ENCODE data around the gene TENM3.

Gene TENM3

DNA sequence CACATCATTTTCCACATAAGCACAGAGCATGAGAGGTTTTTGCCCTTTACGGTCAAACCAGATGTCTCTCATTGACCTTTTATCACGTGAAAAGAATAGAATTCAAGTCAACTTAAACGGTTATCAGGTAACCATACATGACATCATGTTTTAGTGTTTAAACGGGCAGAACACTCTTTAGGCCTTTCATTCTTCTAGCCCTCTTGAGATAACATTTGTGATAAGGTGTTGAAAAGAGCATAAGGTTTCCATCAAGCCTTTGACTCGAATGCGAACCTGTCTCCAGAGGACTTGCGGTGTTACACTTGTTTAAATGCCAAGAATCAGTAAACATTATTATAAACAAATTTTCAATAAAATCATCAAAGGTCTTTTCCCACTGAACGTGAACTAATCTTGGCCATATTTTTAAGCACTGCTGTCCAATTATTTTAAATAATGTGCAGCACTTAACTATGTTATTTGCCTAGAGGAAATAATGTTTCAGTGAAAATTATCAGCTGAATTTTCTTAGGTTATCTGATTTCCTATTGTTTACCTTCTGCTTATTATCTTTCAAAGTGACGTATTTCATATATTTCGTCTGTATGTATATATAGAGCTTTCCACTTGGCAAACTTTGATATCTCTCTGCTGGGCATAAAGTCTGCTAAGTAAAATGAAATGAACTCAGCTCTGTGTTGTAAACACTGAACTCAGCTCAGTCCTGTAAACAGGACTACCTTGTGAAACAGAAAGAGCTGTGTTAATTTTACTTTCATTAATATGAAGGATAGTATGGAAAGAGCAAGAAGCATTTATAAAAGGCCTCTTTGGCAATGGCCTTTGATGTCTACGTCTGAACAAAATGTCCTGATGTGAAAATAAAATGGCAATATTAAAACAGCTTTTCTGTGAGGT lies 33.3 kb downstream of the TENM3 start:
- no peak for TF ChIP-seq ZNF274 (IDR thresholded peaks at IDR 0.05; ENCODE audit: low read depth, low read length)

GRCh38 chr4:182277377-182277776 lies 34.2 kb downstream of the TENM3 start:
- no peak for TF ChIP-seq ZNF274 (IDR thresholded peaks at IDR 0.05; ENCODE audit: low read depth, low read length)
- H3K4me3 ChIP-seq (ENCODE audit: low read length) = no peak overlapping the region

More for the DNA sequence above, 33.3 kb downstream of the TENM3 start:
- H3K4me3 ChIP-seq (ENCODE audit: low read length) = no peak overlapping the region

DNA sequence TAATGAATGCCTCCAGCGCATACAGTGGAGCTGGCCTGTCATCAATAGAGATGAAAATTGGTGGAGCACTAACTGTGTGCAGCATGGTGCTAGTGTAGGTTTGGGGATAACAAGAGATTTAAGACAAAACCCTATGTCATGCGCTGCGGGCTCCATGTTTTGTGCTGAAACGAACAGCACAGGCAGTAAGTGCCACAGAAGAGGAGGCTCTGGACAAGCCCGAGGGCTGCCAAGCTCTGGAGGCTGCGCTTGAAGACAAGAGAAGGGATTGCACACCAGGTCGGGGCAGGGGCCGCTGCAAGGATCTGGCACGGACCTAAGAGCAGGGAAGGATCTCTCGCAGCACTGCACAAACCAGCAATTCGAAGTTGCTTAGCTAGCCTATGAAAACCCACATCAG lies 35.5 kb downstream of the TENM3 start:
- H3K4me3 ChIP-seq (ENCODE audit: low read length) = no peak overlapping the region
- no peak for TF ChIP-seq ZNF274 (IDR thresholded peaks at IDR 0.05; ENCODE audit: low read depth, low read length)

DNA sequence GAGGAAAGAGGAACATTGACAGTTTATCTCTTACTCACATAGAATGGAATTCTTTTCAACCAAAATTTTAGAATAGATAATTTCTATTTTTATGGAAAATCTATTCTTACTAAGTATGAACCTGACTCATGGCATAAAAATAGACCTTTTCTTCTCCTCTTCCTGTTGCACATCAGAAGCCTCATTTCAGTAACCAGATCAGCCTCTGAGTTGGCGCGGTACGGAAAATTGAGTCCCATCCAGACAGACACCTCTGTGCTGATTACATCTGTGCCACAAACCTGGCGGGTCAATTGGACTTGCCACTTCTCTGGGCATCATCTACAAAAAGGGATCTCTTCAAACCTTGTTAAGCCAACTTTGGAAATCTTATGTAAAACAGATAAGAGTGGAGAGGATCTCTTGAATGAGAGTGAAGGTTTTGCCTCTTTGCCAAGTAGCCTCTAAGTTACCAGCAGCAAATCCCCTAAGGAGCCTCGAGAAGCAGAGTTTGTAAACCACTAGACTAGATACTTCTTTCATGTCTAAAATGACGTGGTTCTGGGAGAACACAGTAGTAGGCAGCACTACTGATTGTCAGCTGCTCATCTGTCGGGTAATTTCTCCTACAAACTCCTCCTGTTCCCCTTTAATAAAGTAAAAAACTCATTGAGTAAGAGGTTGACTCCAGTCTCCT lies 37.4 kb downstream of the TENM3 start:
- no peak for TF ChIP-seq ZNF274 (IDR thresholded peaks at IDR 0.05; ENCODE audit: low read depth, low read length)

DNA sequence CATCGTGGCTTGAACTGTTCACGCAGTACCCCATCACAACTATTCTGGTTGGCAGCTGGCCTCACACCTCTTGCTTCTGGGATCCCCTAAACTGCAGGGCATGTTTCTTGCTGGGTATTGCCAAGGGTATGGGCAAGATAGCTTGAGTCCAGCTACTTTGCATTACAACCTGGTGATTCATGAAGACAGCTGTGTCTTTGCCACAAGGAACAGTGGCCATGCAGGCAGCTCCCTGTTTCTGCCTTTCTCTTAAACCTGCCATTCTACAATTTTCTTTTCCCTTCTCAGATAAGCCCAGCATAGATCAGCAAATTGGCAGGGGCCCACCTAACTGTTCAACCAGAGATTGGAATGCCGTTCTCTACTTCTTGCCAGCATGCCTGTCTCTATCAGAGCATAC lies 42.8 kb downstream of the TENM3 start:
- no peak overlapping the region for H3K4me3 ChIP-seq (ENCODE audit: low read length)
- no peak for TF ChIP-seq ZNF274 (IDR thresholded peaks at IDR 0.05; ENCODE audit: low read depth, low read length)

More for the DNA sequence above, 37.4 kb downstream of the TENM3 start:
- H3K4me3 ChIP-seq (ENCODE audit: low read length) = no peak overlapping the region

DNA sequence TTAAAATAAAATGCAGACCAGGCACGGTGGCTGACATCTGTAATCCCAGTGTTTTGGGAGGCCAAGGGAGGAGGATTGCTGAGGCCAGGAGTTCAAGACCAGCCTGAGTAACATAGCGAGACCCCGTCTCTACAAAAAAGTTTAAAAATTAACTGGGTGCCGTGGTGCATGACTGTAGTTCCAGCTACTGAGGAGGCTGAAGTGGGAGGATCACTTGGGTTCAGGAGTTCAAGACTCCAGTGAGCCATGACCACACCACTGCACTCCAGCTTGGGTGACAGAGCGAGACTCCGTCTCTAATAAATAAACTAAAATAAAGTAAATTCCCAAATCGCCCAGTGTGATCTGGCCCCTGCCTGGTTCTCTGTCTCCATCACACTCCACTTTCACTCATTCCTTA lies 43.7 kb downstream of the TENM3 start:
- no peak for TF ChIP-seq ZNF274 (IDR thresholded peaks at IDR 0.05; ENCODE audit: low read depth, low read length)
- no peak overlapping the region for H3K4me3 ChIP-seq (ENCODE audit: low read length)

GRCh38 chr4:182288534-182288933 lies 45.3 kb downstream of the TENM3 start:
- H3K4me3 ChIP-seq (ENCODE audit: low read length) = no peak overlapping the region
- TF ChIP-seq ZNF274 (IDR thresholded peaks at IDR 0.05; ENCODE audit: low read depth, low read length) = no peak

DNA sequence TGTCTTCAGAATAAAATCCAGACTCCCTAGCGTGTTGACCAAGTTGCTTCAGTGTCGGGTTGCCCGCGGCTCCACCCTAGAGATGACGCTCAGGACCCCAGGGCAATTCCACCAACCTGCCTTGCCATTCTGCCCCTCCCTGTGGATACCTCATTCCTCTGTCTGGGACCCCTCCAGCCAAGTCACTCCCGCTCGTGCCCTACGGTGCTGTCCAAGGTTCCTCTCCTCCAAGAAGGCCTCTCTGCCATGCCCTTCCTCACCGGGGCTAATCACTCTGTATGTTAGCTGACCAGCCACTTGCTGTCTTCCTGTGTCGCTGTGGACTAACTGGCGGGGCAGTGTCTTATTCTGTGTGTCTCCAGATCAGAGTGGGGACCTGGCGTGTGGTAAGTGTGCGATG lies 46.6 kb downstream of the TENM3 start:
- H3K4me3 ChIP-seq (ENCODE audit: low read length) = no peak overlapping the region
- no peak for TF ChIP-seq ZNF274 (IDR thresholded peaks at IDR 0.05; ENCODE audit: low read depth, low read length)

- no peak for TF ChIP-seq ZNF274 (IDR thresholded peaks at IDR 0.05; ENCODE audit: low read depth, low read length)
- H3K4me3 ChIP-seq (ENCODE audit: low read length) = no peak overlapping the region
These were observed 48.0 kb downstream of the TENM3 start for GRCh38 chr4:182291175-182291574.

DNA sequence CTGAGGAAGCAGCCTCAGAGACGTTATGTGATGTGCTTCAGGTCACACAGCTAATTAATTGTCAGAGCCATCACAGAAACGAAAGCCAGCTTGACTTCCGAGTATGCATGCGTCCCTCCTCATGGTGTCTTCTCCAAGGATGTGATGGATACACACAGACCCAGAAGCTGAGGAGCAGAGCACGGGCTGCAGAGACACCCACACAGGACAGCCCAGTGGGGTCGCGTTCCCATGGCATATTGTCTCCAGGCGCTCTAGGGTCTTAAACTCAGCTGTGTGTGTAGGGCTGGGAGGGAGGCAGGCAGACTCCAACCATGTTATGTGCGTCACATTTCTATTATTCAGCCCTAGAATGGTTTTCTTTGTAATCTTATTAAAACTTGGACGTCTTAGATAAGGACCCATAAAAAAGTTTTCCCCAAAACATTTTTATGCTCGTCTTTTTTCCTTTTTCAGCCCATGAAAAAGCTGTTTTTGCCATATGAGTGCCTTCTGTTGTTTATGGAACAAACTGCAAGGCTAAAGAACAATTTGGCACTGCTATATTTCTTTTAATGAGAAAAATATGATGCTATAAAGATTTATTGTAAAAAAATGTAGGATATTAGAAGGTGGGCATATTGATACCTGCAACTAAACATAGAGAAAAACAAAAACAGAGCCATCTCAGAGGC lies 48.5 kb downstream of the TENM3 start:
- no peak for TF ChIP-seq ZNF274 (IDR thresholded peaks at IDR 0.05; ENCODE audit: low read depth, low read length)
- H3K4me3 ChIP-seq (ENCODE audit: low read length) = no peak overlapping the region

GRCh38 chr4:182292612-182293011 lies 49.4 kb downstream of the TENM3 start:
- H3K4me3 ChIP-seq (ENCODE audit: low read length) = no peak overlapping the region
- no peak for TF ChIP-seq ZNF274 (IDR thresholded peaks at IDR 0.05; ENCODE audit: low read depth, low read length)

- TF ChIP-seq ZNF274 (IDR thresholded peaks at IDR 0.05; ENCODE audit: low read depth, low read length) = no peak
- no peak overlapping the region for H3K4me3 ChIP-seq (ENCODE audit: low read length)
These were observed 50.6 kb downstream of the TENM3 start for GRCh38 chr4:182293691-182294255.

DNA sequence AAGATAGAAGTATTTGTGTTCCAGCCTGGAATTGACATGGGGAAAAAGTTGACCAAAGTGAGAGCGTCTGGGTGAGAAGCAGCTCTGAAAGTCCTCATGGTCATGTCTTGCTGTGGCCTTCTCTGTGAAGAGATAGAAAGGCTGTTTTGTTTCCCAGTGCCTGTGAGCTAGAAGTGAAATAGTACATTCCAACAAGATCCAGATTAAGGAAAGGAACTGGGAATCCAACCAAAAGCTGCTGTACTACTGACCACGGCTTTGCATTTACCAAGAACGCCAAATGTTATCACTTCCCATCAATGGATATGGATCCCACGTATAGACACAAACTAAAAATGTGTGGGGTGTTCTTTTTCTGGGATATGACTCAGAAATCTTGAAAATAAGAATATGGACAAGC lies 51.2 kb downstream of the TENM3 start:
- TF ChIP-seq ZNF274 (IDR thresholded peaks at IDR 0.05; ENCODE audit: low read depth, low read length) = no peak
- no peak overlapping the region for H3K4me3 ChIP-seq (ENCODE audit: low read length)

DNA sequence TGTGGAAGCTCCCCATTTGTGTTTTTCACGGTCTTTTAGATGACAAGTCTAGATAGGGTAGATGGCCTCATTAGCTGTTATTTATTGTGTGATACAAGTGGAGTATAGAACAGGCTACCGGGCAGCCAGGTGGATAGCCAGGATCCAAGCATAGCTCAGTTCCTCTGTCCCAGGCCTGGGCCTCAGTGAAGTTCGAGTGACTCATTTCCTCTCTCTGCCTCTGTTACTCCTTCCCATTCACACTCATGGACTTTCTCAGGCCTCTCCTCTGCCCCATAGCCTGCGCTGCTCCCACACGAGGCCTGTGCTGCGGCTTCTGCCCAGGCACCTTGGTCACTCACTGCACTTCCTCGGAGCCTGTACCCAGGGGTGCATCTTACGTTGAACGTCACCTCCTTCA lies 54.5 kb downstream of the TENM3 start:
- no peak overlapping the region for H3K4me3 ChIP-seq (ENCODE audit: low read length)
- TF ChIP-seq ZNF274 (IDR thresholded peaks at IDR 0.05; ENCODE audit: low read depth, low read length) = no peak
